Neural crest cell (in vitro differentiated cells): ENCODE results near the gene ARV1. TPM values are rescaled to one million over a fixed set of nuclear protein-coding genes. Genes with fewer than 3 reads are reported as not detected.

Experiments
- DNase-seq: peaks from one replicate; pipeline ENCODE4 v3.0.0; 2021; ENCODE audit warnings: low read depth, mixed read lengths, low spot score
- H3K27ac Mint-ChIP-seq: one replicate; pipeline ENCODE4 v1.8.0; 2021; ENCODE audit warnings: mild to moderate bottlenecking, mixed read lengths; ENCODE audit not compliant: unreplicated experiment
- H3K27me3 Mint-ChIP-seq: 2 replicates; pipeline ENCODE4 v1.8.0; 2021; ENCODE audit warnings: low read depth, mild to moderate bottlenecking, mixed read lengths
- H3K36me3 Mint-ChIP-seq: 2 replicates; pipeline ENCODE4 v1.8.0; 2021; ENCODE audit warnings: low read depth, mild to moderate bottlenecking, mixed read lengths
- H3K4me1 Mint-ChIP-seq: 2 replicates; pipeline ENCODE4 v1.8.0; 2021; ENCODE audit warnings: mixed read lengths
- H3K4me3 Mint-ChIP-seq: one replicate; pipeline ENCODE4 v1.8.0; 2021; ENCODE audit warnings: mild to moderate bottlenecking, mixed read lengths
- H3K9me3 Mint-ChIP-seq: 2 replicates; pipeline ENCODE4 v1.8.0; 2021; ENCODE audit warnings: mixed read lengths
- total RNA-seq: library from RNA; stranded (reverse); gene quantifications from 2 replicates; pipeline ENCODE4 v1.2.1, GENCODE V29; 2021
- TF ChIP-seq, protein P1 (sequence below): fragments of 200-600 bp; sonication (generic); conservative IDR thresholded peaks from 2 replicates; pipeline ENCODE4 v1.5.0; 2021; ENCODE audit warnings: antibody characterized with exemption, mild to moderate bottlenecking

Gene ARV1
- total RNA-seq, 1 donor from 2014 or later, result 19.2 TPM

DNA sequence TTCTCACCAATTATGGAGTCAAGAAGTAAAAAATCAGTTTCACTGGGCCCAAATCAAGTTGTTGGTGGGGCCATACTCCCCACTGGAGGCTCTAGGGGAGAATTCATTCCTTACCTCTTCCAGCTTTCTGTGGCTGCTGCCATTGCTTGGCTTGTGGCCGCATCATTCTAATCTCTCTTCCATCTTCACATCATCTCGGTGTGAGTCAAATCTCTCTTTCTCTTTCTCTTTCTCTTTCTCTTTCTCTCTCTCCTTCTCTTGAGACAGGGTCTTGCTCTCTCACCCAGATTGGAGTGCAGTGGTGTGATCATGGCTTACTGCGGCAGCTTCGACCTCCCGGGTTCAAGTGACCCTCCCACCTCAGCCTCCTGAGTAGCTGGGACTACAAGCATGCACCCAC, 33.1 kb downstream of the ARV1 start:
- no peak overlapping the region for H3K4me3 Mint-ChIP-seq
- TF ChIP-seq, protein P1, sequence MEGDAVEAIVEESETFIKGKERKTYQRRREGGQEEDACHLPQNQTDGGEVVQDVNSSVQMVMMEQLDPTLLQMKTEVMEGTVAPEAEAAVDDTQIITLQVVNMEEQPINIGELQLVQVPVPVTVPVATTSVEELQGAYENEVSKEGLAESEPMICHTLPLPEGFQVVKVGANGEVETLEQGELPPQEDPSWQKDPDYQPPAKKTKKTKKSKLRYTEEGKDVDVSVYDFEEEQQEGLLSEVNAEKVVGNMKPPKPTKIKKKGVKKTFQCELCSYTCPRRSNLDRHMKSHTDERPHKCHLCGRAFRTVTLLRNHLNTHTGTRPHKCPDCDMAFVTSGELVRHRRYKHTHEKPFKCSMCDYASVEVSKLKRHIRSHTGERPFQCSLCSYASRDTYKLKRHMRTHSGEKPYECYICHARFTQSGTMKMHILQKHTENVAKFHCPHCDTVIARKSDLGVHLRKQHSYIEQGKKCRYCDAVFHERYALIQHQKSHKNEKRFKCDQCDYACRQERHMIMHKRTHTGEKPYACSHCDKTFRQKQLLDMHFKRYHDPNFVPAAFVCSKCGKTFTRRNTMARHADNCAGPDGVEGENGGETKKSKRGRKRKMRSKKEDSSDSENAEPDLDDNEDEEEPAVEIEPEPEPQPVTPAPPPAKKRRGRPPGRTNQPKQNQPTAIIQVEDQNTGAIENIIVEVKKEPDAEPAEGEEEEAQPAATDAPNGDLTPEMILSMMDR, result no peak
- no peak overlapping the region for H3K27ac Mint-ChIP-seq
- no peaks in the 10 kb centered on the region for H3K4me1 Mint-ChIP-seq
- no peak for DNase-seq
- H3K36me3 Mint-ChIP-seq, result peaks cover 13% of the 10 kb centered on the region
- no peaks in the 10 kb centered on the region for H3K27me3 Mint-ChIP-seq
- H3K9me3 Mint-ChIP-seq, result peaks cover 8% of the 10 kb centered on the region

DNA sequence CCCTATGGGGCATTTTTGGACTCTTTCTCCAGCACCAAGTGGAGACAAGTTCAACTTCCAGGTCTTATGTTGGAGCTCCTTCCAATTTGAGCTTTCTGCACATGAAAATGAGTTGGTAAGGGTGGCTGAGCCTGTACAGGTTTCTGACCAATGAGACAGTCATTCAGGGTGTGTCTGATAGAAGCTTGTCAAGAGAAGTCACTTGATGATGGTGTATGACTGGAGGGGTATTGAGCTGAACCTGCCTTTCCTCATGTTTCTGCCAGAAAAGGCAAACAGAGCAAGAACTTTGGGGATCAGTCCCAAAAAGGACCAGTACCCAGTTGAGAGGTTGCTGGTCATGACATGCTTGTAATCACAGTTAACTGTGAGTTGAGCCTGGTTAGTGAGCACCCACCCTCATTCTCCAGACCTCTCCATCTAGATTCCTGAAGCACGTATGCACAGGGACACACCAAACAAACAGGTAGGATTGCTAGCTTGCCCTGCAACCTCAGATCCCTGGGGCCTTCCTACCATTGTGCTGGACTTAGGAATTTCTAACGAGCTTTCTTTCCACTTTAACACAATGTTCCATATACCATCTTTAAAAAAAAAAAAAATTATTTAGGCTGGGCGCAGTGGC, 34.6 kb downstream of the ARV1 start:
- no peak overlapping the region for H3K4me3 Mint-ChIP-seq
- H3K4me1 Mint-ChIP-seq, result no peaks in the 10 kb centered on the region
- H3K9me3 Mint-ChIP-seq, result no peaks in the 10 kb centered on the region
- peaks cover 7% of the 10 kb centered on the region for H3K36me3 Mint-ChIP-seq
- no peak for DNase-seq
- H3K27me3 Mint-ChIP-seq, result no peaks in the 10 kb centered on the region
- TF ChIP-seq, protein P1, result no peak
- H3K27ac Mint-ChIP-seq, result no peak overlapping the region

DNA sequence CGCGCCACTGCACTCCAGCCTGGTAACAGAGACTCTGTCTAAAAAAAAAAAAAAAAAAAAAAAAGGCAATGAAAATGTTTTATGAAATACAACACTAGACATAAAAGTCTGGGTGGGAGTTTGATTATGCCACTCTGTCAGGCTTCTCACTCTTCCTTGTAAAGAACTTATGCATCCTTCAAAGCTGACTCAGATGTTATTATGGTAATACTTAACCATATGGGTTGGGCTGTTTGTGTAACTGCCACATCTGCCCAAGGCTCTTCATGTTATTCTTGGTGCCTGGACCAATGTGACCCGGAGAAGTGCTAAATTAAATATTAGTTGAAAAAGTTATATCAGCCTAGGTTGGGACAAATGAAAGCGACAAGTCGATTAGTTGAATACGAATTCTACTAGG, 37.3 kb downstream of the ARV1 start:
- DNase-seq, result no peak
- Mint-ChIP-seq H3K36me3 (peaks cover 5% of the 10 kb centered on the region), H3K4me3 (no peak overlapping the region)

DNA sequence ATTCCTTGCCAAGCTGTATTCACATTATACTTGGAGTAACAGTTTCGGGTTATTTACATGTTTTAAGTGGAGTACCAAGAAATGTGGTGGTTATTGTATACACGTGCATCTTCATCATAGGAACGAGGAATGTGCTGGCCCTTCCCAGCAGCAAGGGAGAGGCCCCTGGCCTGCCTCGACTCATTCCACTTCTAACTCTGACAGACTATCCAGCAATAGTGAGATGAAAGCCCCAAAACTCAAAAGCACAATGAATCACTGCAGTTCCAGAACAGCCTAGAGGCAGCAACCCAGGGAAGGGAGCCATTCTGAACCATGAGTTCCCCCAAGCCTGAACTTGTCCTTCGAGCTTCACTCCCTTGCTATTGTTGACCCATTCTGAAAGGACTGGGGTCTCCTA, 38.1 kb downstream of the ARV1 start:
- Mint-ChIP-seq H3K27me3 (no peaks in the 10 kb centered on the region), H3K36me3 (peaks cover 7% of the 10 kb centered on the region)
- TF ChIP-seq, protein P1, result no peak

More for the DNA sequence above, 37.3 kb downstream of the ARV1 start:
- no peak overlapping the region for H3K27ac Mint-ChIP-seq
- H3K4me1 Mint-ChIP-seq, result peaks cover 6% of the 10 kb centered on the region
- TF ChIP-seq, protein P1, result no peak
- H3K27me3 Mint-ChIP-seq, result no peaks in the 10 kb centered on the region
- no peaks in the 10 kb centered on the region for H3K9me3 Mint-ChIP-seq

DNA sequence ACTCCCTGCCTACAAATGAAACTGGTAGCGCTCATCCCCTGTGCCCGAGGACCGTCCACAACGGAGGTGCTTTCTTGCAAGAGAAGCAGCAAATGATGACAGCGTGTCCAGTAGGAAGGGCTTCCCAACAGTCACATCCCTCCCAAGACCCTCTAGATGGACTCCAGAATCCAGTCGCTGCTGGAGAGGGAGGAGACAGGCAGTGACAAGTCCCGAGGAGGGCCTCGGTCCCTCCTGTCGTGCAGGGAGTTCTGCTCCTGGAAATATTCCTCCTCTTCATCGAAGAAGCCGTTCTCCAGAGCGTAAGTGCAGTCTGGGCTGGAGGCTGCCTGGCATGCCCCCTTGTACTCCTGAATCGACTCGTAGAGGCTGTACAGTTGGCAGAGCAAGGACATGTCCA, 40.8 kb downstream of the ARV1 start:
- TF ChIP-seq, protein P1, result no peak
- no peaks in the 10 kb centered on the region for H3K9me3 Mint-ChIP-seq
- no peak overlapping the region for H3K4me3 Mint-ChIP-seq
- no peak overlapping the region for H3K27ac Mint-ChIP-seq
- no peaks in the 10 kb centered on the region for H3K27me3 Mint-ChIP-seq
- DNase-seq, result no peak
- peaks cover 12% of the 10 kb centered on the region for H3K36me3 Mint-ChIP-seq
- peaks cover 11% of the 10 kb centered on the region for H3K4me1 Mint-ChIP-seq

More for the DNA sequence above, 38.1 kb downstream of the ARV1 start:
- Mint-ChIP-seq H3K9me3 (no peaks in the 10 kb centered on the region), H3K27ac (no peak overlapping the region), H3K4me1 (peaks cover 11% of the 10 kb centered on the region), H3K4me3 (no peak overlapping the region)
- DNase-seq, result no peak
